Activated naive CD8-positive, alpha-beta T cell treated with anti-CD3 and anti-CD28 coated beads for 36 hours (primary cell): ENCODE measurements around the gene MUS81. TPM values are rescaled to one million over a fixed set of nuclear protein-coding genes. Genes with fewer than 3 reads are reported as not detected.
A peak's percentile ranks its signal among the peaks of the same experiment; 100 is the strongest.

Experiments
- DNase-seq: peaks from one replicate; pipeline ENCODE4 v3.0.0; 2021
- H3K27ac Mint-ChIP-seq: one replicate; pipeline ENCODE4 v1.8.0; 2022; ENCODE audit warnings: mild to moderate bottlenecking, moderate library complexity, mixed read lengths
- H3K27me3 Mint-ChIP-seq: one replicate; pipeline ENCODE4 v1.8.0; 2022; ENCODE audit warnings: mild to moderate bottlenecking, mixed read lengths
- H3K36me3 Mint-ChIP-seq: one replicate; pipeline ENCODE4 v1.8.0; 2021; ENCODE audit warnings: mild to moderate bottlenecking, mixed read lengths
- H3K4me1 Mint-ChIP-seq: one replicate; pipeline ENCODE4 v1.8.0; 2021; ENCODE audit warnings: mixed read lengths
- H3K4me3 Mint-ChIP-seq: one replicate; pipeline ENCODE4 v1.8.0; 2022; ENCODE audit warnings: mild to moderate bottlenecking, moderate library complexity, mixed read lengths
- H3K9me3 Mint-ChIP-seq: one replicate; pipeline ENCODE4 v1.8.0; 2022; ENCODE audit warnings: mixed read lengths
- total RNA-seq, 2 experiments: library from RNA; stranded (reverse); gene quantifications; one replicate each; pipeline ENCODE4 v1.2.3, GENCODE V29; 2021

Gene MUS81
- total RNA-seq, 2 experiments from 2014 or later, result 64.0 to 67.4 TPM

DNA sequence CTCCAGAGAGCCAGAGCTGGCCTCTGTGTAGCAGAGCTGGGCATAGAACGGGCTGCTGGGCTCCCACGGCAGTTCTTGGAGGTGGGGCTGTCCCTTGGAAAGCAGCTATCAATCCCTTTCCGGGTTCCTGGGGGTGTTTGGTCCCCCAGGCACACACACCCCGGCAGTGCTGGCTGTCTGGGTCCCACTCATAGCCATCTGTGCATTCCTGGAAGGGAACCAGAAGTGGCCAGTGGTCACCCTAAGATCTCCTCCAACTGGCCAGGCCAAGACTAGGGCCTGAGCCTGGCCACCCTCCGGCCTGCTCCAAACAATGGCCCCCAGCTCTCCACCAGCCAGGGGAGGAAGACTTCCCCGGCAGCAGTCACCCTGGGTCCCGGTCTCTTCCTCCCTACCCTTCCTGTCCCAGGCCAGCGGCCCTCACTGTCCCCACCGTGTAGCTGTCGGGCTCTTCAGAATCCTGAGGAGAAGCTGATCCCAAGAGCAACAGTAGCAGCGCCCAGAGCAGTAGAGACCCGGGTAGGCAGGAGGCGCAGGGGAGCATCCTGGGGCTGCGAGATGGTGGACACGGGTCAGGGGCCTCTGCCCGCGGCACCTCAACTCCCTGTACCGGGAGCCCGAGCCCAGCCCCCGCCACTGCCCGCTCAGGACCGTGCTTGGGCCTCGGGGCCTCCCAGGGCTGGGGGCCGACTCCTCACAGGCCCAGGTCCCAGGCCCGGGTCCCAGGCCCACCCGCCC, 11.7 kb downstream of the MUS81 start:
- DNase-seq, result no peak
- no peaks in the 10 kb centered on the region for H3K9me3 Mint-ChIP-seq
- no peak overlapping the region for H3K27ac Mint-ChIP-seq
- H3K27me3 Mint-ChIP-seq, result no peaks in the 10 kb centered on the region
- H3K36me3 Mint-ChIP-seq, result peaks cover 8% of the 10 kb centered on the region
- H3K4me1 Mint-ChIP-seq, result peaks cover 23% of the 10 kb centered on the region
- H3K4me3 Mint-ChIP-seq, result peak overlapping the region; percentile 45

DNA sequence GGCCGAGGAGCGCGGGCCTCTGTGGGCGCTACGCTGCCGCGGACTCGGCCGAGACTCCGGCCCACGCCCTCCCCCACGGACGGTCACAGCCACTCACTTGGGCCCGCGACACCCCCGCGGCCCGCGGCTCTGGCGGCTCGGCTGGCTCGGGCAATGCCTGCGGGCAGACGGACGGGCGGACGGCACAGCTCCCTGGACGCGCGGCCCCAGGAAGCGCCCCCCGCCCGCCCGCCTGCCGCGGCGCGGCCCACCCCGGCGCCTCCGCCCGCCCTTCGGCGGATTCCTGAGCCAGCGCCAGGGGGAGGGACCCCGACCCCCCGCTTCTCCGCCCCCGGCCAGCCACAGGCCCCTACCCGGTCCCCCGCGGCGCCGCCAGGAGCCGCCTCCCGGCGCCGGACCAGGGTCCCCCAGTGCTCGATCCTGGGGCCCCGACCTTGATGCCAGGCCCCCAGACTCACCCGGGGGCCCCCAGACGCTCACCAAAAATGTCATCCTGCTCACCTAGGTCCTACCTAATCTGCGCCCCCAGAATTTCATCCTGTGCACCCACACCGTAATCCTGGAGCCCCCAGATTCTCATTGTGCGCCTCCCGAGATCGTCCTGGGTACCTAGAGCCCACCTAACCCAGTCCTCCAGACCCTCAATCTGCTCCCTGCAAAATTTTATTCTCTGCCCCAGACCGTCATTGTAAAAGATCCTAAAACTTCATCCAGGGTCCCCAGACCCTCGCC, 12.5 kb downstream of the MUS81 start, which contains the start of gene EFEMP2:
Gene EFEMP2, minus strand, starts transcription at position 215 of the 732 bp plus-strand sequence. CDS start 446 bp downstream, outside the sequence.
- H3K9me3 Mint-ChIP-seq, result no peaks in the 10 kb centered on the region
- H3K27ac Mint-ChIP-seq, result peak within 1 kb of the TSS; percentile 85
- H3K36me3 Mint-ChIP-seq, result peaks cover under 1% of the 10 kb centered on the region
- peaks cover 28% of the 10 kb centered on the region for H3K4me1 Mint-ChIP-seq
- peak within 1 kb of the TSS; percentile 95 for H3K4me3 Mint-ChIP-seq
- DNase-seq, result no peak
- no peaks in the 10 kb centered on the region for H3K27me3 Mint-ChIP-seq

DNA sequence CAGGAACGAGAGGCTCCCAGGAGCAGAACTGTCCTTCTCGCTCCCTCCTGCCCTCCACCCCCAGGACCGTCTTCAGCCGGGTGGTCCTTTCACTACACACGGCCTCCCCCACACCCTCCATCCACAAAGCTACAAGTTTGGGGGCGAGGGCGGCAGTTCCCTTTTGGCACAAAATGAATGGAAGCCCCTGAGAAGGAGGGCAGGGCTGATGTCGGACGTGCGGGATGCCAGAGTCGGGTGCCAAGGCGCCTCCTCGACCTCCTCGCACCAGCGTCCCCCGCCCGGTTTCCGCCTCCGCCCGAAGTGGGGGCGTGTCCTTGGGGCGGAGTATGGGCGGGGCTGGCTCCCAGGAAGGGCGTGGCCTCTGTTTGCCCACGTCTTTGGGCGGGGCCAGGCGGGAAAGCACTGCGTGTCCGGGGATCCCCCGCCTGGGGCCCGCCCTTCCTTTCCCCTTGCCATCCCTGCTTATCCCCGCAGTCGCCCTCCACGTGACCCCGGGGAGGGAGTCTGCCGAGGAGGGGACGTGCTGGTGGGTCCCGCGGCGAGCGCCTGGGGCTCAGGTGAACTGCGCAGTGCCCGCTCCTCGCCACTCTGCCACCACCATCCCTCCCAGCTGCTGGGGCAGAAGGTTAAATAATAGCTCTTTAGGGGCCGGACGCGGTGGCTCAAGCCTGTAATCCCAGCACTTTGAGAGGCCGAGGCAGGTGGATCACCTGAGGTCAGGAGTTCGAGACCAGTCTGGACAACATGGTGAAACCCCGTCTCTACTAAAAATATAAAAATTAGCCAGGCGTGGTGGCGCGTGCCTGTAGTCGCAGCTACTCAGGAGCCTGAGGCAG, 13.3 kb downstream of the MUS81 start:
- peak; percentile 97 for DNase-seq
- Mint-ChIP-seq H3K27me3 (no peaks in the 10 kb centered on the region), H3K36me3 (no peaks in the 10 kb centered on the region), H3K9me3 (no peaks in the 10 kb centered on the region), H3K4me1 (peaks cover 30% of the 10 kb centered on the region), H3K27ac (peak overlapping the region; percentile 85), H3K4me3 (peak overlapping the region; percentile 95)

DNA sequence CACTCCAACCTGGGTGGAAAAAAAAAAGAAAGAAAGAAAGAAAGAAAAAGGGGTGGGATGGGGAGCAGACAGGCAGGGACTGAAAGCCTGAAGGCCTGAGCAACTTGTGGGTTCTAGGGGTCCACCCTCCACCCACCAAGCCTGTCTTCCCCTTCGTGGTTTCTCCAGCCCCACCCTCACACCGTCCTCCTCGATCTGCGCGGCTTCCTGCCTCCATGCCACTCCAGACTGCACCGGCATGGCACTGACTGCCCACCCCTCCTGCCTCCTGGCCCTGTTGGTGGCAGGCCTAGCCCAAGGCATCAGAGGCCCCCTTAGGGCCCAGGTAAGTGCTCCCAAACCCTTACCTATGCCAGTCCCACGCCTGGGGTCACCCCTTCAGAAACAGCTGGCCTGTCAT, 19.4 kb downstream of the MUS81 start, which contains the start of gene CTSW:
Gene CTSW, plus strand, starts transcription at position 221 of the 400 bp plus-strand sequence. Its CDS starts 18 bp downstream, at position 239.
- H3K27me3 Mint-ChIP-seq, result no peaks in the 10 kb centered on the region
- peak; percentile 47 for DNase-seq
- H3K27ac Mint-ChIP-seq, result peak within 1 kb of the TSS; percentile 86
- H3K9me3 Mint-ChIP-seq, result no peaks in the 10 kb centered on the region
- peaks cover 53% of the 10 kb centered on the region for H3K4me1 Mint-ChIP-seq
- H3K36me3 Mint-ChIP-seq, result peaks cover 21% of the 10 kb centered on the region
- H3K4me3 Mint-ChIP-seq, result peak within 1 kb of the TSS; percentile 75

DNA sequence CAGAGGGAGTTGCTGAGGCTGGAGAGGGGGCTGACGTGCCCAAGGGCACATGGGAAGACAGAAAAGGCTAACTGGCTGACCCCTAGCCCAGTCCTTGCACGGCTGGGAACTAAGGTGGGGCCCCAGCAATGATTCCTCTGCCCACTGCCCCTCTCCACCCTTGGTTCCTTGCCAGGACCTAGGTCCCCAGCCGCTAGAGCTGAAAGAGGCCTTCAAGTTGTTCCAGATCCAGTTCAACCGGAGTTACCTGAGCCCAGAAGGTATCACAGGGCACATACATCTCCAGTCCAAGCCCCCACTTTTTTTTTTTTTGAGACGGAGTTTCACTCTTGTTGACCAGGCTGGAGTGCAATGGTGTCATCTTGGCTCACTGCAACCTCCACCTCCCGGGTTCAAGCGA, 19.8 kb downstream of the MUS81 start:
- H3K36me3 Mint-ChIP-seq, result peaks cover 21% of the 10 kb centered on the region
- H3K9me3 Mint-ChIP-seq, result no peaks in the 10 kb centered on the region
- peak overlapping the region; percentile 75 for H3K4me3 Mint-ChIP-seq
- H3K27ac Mint-ChIP-seq, result peak overlapping the region; percentile 86
- no peaks in the 10 kb centered on the region for H3K27me3 Mint-ChIP-seq
- peaks cover 54% of the 10 kb centered on the region for H3K4me1 Mint-ChIP-seq
- no peak for DNase-seq

DNA sequence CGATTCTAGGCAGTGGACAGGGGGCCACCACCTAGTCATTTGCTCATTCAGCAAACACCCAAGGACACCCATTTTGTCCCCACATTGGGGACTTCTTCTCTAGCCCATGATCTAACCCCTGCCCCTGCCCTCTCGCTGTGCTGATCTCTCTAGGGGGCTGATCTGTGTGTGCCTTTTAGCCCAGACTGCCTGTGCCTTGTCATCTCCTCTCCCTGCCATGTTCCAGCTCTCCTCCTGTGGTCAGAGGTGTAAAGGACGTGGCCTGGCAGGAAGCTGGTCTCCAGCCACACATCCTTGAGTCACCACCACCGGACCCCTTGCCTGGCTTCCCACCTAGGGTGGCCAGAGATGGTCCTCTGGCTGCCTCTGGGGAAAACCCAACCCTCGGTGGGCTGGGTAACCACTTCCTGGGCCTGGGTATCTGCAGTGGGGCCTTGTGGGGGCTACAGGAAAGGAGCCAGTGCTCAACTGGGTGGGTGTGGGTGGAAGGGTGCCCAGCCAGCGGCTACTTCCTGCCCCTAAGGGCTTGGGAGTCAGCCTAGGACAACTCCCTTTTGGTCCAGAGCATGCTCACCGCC, 20.7 kb downstream of the MUS81 start:
- no peaks in the 10 kb centered on the region for H3K9me3 Mint-ChIP-seq
- H3K27me3 Mint-ChIP-seq, result no peaks in the 10 kb centered on the region
- H3K36me3 Mint-ChIP-seq, result peaks cover 21% of the 10 kb centered on the region
- peaks cover 60% of the 10 kb centered on the region for H3K4me1 Mint-ChIP-seq
- peak overlapping the region; percentile 86 for H3K27ac Mint-ChIP-seq
- DNase-seq, result no peak
- H3K4me3 Mint-ChIP-seq, result peak overlapping the region; percentile 75

DNA sequence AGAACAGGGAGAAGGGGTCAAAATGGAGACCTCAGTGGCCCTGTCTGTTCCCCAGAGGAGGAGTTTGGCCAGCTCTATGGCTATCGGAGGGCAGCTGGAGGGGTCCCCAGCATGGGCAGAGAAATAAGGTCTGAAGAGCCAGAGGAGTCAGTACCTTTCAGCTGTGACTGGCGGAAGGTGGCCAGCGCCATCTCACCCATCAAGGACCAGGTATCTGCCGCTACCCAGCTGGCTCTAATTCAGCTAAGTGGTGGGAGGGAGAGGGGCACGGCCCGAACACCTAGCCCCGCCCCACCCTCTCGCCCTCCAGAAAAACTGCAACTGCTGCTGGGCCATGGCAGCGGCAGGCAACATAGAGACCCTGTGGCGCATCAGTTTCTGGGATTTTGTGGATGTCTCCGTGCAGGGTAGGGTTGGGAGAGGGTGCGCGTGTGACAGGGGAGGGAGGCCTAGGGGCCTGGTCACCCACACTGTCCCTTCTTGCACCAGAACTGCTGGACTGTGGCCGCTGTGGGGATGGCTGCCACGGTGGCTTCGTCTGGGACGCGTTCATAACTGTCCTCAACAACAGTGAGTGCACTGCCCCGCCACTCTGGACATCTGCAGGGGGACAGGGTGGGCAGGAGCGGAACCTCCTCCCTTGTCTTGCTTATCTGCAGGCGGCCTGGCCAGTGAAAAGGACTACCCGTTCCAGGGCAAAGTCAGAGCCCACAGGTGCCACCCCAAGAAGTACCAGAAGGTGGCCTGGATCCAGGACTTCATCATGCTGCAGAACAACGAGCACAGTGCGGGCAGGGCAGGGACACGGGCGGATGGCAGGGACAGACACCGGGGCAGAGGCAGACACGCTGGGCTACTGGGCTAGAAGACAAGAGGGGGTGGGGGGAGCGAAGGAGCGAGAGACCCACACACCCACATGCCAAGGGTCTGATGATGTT, 22.2 kb downstream of the MUS81 start:
- Mint-ChIP-seq H3K27me3 (no peaks in the 10 kb centered on the region), H3K9me3 (no peaks in the 10 kb centered on the region), H3K27ac (no peak overlapping the region), H3K36me3 (peaks cover 27% of the 10 kb centered on the region), H3K4me3 (no peak overlapping the region), H3K4me1 (peaks cover 66% of the 10 kb centered on the region)
- no peak for DNase-seq

DNA sequence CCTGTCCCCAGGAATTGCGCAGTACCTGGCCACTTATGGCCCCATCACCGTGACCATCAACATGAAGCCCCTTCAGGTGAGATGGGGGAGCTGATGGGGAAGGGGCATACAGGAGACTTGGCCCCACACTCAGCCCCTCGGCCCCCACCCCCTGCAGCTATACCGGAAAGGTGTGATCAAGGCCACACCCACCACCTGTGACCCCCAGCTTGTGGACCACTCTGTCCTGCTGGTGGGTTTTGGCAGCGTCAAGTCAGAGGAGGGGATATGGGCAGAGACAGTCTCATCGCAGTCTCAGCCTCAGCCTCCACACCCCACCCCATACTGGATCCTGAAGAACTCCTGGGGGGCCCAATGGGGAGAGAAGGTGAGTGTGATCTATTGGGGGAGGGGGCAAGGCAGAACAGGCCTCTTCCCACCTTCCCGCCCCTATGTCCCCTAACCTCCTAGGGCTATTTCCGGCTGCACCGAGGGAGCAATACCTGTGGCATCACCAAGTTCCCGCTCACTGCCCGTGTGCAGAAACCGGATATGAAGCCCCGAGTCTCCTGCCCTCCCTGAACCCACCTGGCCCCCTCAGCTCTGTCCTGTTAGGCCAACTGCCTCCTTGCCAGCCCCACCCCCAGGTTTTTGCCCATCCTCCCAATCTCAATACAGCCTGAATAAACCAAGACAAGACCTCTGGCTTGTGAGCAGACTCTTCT, 23.0 kb downstream of the MUS81 start:
- H3K27me3 Mint-ChIP-seq, result no peaks in the 10 kb centered on the region

DNA sequence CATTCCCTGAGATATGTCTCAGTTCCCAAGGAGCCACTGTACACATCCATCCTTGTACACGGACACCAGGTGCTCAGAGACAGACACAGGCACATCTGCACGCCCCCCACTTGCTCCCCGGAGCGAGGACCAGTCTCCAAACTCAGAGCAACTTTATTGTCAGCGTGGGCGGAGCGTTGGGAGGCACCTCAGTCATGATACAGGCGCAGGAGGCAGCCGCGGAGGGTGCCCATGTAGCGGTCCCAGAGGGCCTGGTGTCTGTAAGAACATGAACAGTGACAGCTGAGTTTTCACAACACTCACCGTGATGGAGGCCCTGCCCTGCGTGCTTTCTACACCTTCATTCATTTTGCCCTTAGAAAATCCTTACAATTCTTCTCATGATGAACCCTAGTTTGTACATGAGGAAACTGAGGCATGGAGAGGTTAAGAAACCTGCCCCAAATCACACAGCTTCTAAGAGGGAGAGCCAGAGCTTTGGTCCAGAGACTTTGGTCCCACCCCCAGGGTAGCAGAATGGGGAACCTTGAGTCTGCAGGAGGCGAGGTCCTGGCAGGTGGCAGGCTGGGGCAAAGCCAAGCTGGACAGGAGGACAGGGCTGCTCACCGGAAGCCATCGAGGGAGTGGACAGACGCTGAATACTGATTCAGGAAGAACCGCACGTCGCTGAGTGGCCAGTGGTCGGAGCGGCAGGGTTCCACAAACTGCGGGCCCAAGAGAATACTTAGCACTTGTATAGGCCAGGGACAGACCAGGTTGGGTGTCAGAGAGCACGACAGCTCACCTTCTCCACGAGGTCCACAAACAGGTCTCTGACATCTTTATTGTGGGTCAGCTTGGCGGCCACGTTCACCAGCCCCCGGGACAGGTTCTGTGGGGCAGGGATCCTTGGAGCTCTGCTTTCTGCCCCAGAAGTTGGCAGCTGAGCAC, 23.8 kb downstream of the MUS81 start:
- H3K4me1 Mint-ChIP-seq, result peaks cover 62% of the 10 kb centered on the region
- H3K36me3 Mint-ChIP-seq, result peaks cover 30% of the 10 kb centered on the region
- no peaks in the 10 kb centered on the region for H3K9me3 Mint-ChIP-seq
- peak overlapping the region; percentile 72 for H3K27ac Mint-ChIP-seq
- no peak overlapping the region for H3K4me3 Mint-ChIP-seq
- H3K27me3 Mint-ChIP-seq, result no peaks in the 10 kb centered on the region
- DNase-seq, result no peak

More for the DNA sequence above, 23.0 kb downstream of the MUS81 start:
- Mint-ChIP-seq H3K4me1 (peaks cover 65% of the 10 kb centered on the region), H3K4me3 (no peak overlapping the region), H3K9me3 (no peaks in the 10 kb centered on the region), H3K27ac (no peak overlapping the region), H3K36me3 (peaks cover 30% of the 10 kb centered on the region)
- DNase-seq, result no peak

DNA sequence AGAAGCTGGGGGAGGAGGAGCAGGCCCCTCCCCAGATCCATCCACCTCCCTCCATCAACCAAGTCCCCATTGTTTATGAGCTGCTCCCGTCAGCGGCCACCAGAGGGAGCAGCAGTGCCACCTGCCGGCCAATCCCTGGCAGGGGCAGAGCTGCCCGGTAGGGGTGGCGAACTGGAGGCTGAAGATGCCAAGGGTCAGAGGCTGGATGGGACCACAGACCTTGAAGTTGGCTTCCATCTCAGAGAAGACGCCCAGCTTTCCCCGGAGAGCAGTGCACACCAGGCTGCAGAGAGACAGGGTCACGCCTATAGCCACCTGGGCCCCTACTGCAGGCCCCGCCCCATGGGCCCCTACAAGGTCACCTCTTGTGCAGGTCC, 24.5 kb downstream of the MUS81 start:
- Mint-ChIP-seq H3K36me3 (peaks cover 30% of the 10 kb centered on the region), H3K9me3 (no peaks in the 10 kb centered on the region), H3K4me1 (peaks cover 62% of the 10 kb centered on the region), H3K4me3 (no peak overlapping the region), H3K27ac (peak overlapping the region; percentile 72), H3K27me3 (no peaks in the 10 kb centered on the region)
- peak; percentile 84 for DNase-seq

DNA sequence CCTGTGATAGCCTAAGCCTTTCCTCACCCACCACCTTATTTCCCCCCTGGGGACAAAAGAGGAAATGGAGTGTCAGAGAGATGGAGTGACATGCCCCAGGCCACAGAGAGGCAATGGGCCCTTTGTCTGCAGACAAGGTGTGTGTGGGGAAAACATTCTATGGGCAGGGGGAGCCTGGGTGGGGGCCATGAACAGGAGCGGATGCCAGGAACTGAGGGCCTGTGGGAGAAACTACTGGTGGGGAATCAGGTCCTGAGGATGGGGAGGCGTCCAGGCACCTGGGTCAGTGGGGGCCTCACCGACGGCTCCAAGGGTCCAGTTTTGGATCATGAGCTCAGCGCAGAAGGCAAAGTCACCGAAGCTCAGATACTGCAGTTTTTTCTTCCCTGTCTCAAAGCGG, 25.0 kb downstream of the MUS81 start:
- Mint-ChIP-seq H3K36me3 (peaks cover 28% of the 10 kb centered on the region), H3K9me3 (no peaks in the 10 kb centered on the region), H3K4me3 (no peak overlapping the region), H3K4me1 (peaks cover 62% of the 10 kb centered on the region), H3K27ac (peak overlapping the region; percentile 32), H3K27me3 (no peaks in the 10 kb centered on the region)
- no peak for DNase-seq

DNA sequence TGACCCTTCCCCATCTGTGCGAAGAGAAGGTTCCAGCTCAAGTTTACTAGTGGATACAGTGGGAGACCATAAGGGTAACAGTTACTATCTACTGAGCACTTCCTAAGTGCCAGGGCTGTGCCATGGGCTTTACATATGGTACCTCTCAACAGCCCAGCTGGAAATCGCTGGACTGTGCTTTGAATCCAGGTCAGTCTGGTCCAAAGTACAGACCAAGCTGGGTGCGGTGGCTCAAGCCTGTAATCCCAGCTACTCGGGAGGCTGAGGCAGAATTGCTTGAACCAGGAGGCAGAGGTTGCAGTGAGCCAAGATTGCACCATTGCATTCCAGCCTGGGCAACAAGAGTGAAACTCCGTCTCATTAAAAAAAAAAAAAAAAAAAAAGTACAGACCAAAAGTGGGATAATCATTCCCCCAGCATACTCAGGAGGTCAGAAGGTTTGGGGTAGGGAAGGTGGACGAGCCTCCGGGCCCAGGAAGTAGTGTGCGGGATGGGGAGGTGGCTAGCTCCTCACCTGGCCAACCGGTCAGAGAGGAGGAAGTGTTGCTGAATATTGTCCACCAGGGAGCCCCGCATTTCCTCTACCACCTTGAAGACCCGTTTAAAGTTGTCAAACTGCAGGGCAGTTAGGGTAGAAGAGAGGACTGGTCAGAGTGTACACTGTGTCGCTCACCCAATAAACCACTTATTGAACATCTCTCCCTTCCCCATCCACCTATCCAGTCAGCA, 25.7 kb downstream of the MUS81 start:
- H3K27ac Mint-ChIP-seq, result no peak overlapping the region
- no peak overlapping the region for H3K4me3 Mint-ChIP-seq
- peaks cover 55% of the 10 kb centered on the region for H3K4me1 Mint-ChIP-seq
- DNase-seq, result no peak
- no peaks in the 10 kb centered on the region for H3K27me3 Mint-ChIP-seq
- peaks cover 22% of the 10 kb centered on the region for H3K36me3 Mint-ChIP-seq
- H3K9me3 Mint-ChIP-seq, result no peaks in the 10 kb centered on the region
